Muscle of arm (tissue), 12 donors: ENCODE data around the gene FOSL2. TPM values are rescaled to one million over a fixed set of nuclear protein-coding genes. Genes with fewer than 3 reads are reported as not detected.

Experiments used
- DNase-seq: peaks from one replicate; pipeline ENCODE4 v3.0.0-alpha.2; 2013
- polyA plus RNA-seq, 12 donors: library from polyadenylated mRNA; unstranded; fragments of 120-200 nt; gene quantifications; one replicate each; pipeline ENCODE4 v1.2.1, GENCODE V29; 2013; ENCODE audit not compliant: insufficient read length in 12 of 12

FOSL2 gene
- polyA plus RNA-seq, 12 donors = 9.8 to 65.4 (median 16.5) TPM; not detected in 1

DNA sequence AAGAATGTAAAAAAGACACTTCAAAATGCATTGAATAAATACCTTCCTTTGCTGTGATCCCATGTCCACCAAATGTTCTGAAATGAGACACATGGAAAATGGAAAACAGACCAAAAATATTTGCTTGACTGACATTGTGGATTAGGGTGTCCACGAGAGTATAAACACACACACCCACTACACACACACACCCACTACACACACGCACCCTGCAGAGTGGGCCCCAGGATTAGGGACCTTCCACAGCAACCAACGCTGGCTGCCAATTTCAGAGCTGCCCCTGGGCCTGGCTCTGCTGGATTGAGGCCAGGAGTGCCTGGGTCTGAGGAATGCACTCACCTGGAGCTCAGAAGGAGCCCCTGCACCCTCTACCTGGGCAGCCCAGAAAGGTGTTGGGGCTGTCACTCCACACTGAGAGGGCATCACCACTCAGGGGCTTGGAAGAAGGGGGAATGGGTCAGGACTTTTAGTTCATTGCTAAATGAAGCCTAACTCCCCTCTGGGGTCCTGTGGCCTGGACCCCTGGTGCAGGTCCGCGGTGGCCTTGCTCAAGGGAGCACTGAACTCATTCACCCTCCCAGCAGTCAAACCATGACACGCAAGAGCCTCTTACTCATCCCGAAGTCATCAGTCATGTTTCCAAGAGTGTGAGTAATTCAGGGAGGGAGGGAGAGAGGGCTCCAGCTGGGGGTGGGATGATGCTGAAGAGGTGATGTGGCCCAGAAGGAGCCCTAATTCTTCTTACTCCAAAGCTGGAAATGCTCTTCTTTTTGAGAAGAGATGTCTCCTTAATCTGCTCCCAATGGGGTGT, 53.0 kb downstream of the FOSL2 start:
- no peak for DNase-seq

DNA sequence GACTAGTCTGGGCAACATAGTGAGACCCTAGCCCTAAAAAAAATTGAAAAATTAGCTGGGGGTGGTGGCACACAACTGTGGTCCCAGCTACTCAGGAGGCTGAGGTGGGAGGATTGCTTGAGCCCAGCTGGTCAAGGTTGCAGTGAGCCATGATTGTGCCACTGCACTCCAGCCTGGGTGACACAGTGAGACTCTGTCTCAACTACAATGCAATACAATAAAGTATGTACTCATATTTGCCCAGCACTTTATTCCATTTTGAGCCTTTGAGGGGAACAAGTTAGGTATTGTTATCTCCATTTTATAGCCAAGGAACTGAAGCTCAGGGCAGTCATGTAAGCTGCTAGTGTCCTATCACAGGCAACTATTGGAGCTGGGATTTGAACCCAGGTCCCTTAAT, 53.9 kb downstream of the FOSL2 start:
- DNase-seq = no peak

DNA sequence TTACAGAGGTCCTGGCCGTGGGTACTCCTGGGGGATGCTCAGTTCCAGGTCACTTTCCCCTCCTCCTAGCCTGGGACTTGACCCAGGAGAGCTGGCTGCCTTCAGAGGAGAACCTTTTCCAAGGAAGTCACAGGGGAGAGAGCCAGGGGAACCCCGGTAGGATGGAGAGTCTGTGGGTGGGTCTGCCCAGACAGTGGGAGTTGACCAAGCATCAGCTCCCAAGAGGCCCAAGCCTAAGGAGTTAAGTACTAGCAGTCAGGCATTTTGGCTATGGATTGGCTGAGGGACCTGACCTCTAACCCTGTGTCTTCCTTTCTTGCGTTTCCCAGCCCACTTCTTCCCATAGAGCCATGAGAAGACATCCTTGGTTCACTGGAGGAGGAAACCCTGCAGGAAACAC, 54.4 kb downstream of the FOSL2 start:
- no peak for DNase-seq

DNA sequence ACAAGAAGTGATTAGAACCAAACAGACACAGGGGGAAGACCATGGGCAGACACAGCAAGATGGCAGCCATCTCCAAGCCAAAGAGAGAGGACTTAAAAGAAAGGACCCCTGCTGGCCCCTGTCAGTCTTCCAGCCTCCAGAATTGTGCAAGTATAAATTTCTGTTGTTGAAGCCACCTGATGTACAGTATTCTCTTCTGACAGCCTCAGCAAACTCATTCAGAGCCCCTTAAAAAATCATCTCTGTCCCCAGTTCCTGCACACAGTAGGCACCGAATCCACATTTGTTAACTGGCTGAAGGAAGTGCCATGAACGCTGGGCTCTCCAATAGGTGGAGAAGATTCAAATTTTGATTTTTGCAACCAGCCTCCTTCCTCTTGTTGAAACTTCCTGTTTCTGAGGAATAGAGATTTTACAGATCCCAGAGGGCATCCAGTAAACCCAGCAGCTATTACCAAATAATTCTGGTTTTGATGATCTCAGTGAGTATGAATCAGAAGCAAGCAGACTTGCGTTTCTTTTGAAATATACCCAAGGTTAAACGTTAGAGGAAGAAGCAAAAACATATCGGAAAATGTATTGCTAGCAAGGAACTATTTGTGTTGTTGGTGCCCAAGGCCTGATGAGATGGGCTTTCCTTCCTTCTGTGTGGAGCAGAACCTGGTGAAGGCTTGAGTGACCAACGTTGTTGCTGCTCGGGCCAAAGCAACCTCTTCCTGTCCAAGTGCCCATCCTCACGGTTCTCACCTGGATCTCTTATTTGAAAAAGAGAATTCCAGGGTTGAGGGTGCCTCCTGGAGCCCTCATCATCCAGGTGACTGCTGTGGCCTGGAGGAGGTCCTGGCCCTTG, 55.5 kb downstream of the FOSL2 start:
- DNase-seq = no peak

DNA sequence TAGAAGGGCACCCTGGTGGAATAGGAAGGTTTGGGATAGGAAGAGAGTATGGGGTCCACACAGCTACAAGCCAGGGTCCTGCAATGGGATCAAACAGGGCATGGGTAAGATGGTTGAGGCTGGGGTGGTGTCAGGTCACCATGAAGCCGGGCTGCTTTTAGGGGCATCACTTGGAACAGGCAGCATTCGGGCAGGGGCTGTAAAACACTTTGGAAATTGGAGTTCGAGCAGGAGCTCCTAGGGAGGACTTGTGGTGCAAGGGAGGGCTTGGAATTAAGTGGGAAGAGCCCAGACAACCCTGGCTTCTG, 56.1 kb downstream of the FOSL2 start:
- DNase-seq = no peak

DNA sequence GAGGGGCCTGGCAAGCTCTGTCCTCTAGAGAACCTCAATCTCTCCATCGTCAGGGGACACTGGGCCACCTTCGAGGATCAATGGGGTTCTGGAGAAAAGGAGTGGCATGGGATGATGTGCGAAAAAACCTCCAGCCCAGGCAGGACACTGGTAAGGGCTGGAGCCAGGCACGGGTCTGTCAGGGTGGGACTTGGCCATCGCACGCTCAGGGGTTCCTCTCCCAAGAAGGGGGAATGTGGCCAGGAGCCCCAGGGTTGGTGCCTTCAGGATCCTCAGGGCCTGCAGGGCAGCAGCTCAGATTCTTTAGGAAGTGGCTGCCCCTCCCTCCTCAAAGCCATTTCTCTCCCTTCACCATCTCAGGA, 56.4 kb downstream of the FOSL2 start:
- DNase-seq = no peak

DNA sequence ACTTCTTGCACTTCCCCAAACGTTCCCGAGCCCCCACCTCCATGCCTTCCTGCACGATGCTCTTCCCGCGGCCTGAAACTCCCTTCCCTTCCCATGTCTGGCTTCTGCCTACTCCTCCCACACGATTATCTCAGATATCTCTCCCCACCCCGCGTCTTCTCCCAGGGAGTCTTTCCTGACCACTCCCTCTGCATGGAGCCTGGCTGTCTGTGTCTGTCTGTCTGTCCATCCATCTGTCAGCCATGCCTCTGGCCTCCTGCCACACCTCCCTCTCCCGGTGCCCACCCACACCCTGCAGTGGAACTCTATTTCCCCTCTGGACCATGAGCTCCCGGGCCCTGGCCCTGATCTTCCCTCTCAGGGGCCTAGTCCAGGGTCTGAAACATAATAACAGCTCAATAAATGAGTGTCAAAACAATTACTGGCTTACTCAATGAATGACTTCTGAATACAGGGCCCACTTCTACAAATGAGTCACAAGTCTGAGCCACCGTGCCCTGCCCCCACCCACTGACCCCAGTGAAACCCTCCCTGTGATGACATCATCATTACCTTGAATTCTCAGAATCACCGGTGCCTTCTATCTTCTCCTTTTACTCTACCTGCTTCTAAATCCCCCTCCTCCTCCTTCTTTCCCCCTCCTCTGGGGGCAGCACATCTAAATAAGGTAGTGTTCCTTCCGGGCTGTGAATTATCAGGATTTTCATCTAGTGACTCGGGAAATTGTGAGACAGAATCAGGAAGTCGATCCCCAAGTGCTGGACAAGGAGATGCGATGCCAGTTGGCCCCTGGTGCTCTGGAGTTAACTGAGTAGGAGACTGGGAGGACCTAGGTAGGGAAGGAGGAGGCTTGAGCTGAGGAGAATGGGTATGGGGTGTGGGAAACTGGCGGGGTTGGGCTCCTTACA, 57.1 kb downstream of the FOSL2 start:
- no peak for DNase-seq

DNA sequence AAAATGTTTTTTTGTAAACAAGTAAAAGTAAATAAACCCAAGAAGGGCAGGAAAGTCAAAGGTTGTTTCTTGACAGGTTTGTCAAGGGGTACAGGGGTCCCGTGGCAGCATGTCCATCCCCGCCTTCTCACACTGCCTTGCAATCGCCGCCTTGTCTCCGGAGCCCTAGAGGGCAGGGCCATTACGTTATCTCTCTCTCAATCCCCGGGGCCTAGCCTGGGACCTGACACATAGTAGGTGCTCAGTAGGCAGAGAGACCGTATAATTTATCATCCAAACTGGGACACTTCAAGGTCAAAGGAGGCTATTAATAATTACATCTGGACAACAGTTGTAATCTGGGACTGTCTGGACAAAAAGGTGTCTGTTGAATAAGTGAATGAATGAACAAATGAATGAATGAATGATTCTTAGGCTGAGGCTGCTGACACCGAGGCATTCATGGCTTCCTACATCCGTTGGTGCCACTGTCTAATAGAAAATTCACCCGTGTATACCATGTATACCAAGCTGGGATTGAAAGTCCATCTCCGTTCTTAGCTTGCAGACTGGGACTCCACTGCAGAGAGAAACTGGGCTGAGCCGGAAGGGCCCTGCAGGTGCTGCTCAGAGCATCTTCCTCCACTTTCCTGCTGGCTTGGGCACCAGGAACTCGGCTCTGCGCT, 58.4 kb downstream of the FOSL2 start:
- no peak for DNase-seq

DNA sequence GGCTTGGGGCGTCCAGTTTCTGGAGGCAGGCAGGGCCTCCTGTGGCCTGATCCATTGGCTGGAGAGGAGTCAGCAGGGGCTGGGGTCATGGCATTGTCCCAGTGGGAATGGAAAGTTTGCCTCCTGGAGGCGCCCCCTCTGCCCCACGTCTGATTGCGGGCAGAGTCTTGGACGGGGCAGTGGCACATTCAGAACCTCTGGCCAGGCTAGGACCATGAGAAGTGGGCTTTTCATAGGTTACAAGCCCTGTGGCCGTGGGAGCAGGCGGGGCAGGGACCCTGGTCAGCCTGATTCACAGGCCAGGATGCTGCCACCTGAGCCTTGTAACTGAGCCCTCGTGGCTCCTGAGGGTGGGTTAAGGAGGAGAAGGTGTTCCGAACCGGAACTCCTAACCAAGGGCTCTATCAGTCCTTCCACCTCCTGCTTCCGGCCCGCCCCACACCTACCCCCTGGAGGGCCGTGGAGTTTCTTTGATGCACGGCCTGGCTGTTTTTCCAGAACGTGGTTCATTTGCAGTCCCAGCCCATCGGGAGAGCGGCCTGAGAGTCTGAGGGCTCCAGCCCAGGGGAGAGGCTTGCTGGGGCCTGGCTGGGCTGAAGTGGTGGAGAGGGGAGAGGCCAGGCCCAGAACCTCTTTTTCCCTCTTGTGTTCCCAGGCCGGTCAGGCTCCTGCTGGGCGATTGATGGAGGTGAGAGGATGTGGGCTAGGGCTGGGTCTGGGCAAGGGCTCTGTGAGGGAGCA, 59.3 kb downstream of the FOSL2 start:
- DNase-seq = no peak

DNA sequence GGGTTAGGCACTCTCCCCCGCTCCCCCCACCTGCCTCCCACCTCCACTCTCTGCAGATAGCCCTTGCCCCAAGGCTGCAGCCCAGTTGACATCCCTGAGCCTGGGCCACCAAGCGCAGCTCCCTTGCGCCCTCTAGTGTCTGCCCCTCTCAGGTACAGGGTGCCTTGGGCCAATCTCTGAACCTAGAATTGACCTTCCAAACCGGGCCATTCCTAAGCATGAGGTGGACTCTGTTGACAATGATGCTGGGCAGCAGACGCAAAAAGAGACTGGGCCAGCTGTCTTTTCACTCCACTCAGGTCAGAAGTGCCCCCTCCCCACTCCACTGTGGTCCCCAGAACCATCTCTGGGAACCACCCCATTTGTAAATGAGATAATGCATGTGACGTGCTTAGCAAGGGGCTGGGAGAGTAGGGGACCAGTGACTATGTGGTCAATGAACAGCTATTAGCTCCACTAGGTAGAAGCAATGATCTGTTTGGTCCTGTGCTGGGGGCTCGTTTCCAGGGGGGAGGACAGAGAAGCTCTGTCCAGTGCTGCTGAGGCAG, 60.0 kb downstream of the FOSL2 start:
- peak; percentile 29 for DNase-seq

DNA sequence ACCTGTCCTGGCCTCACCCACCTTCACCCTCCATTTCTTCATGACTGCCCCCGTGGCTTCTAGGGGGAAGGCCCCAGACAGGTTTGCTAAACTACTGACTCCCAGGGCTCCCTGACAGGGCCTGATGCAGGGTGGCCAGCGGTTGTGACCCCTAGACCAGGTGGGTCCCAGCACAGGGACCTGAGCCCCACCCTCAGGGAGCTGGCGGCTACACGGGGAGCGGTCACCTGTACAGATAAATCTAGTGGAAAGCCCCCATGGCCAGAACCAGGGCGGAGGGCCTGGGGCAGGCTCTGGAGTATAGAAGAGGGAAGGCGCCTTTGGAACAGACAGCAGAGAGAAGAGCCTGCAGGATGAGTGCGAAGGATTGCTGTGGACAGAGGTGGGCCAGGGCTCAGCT, 60.7 kb downstream of the FOSL2 start:
- no peak for DNase-seq

DNA sequence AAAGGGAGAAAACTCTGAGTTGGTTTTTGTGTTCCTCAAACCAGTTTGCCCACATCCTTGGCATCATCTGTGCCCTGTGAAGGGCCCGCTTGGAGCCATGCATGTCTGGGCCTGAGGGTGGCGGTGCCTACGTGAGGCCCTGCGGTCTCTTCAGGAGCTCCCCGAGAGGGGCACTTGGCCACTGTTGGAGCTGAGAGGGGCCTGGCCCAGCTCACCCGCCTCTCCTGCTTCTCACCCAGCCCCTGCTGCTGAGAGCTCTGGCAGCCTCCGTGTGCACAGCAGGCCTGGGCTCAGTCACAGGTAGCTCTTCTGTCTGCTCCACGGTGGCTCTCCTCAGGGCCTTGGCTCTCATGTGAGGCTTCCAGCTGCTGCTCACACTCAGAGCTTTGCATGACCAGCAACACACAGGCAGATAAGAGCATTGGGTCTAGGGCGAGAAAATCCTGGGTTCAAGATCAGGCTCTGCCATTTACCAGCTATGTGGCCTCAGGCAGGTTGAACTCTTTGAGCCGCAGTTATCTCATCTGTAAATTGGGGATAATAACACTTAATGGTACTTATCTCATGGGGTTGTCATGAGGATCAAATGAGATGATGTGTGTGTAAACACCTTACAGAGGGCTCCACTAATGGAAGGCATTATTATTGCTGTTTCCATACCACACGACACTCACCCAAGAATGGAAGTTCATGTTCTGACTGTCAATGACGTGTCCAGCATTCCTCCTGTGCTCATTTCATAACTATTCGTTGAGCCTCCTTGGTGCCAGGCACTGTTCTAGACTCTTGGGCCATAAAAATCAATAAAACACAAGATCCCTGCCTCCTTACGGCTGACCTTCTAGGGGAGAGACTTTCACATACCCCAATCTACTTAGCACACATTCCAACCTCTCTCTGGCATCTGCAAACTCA, 61.6 kb downstream of the FOSL2 start:
- no peak for DNase-seq

DNA sequence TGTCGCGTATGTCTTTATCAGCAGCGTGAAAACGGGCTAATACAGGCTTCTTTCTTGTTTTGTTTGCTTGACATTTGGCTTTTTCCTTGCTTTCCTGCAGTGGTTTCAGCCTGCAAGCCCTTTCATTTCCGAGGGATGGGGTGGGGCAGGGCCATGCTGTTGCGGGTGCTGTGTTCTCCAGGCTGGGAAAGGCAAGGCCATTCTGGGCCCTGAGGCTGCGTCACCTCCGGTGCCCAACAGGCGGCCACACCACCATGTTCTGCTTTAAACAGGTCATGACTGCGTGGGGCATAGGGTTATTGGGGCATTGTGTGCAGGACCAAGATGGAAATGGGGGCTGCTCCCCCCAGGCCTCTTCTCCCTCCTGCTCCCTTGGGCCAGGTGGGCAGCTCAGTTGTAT, 64.6 kb downstream of the FOSL2 start:
- DNase-seq = no peak

DNA sequence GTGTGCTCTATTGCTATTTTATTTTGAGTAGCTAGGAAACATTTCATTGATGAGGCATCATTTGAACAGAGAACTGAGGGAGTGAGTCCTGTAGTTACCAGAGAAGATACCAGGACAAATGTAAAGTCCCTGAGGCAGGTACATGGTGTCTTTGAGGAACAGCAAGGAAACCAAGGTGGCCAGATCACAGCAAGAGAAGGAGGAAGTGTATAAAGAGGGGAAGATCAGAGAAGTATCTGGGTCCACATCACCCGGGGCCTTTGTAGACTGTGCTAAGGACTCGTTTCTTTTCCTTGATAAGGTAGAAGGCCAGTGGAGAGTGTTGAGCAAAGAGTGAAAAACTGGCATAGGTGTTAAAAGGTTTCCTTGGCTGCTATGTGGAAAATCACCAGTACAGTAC, 68.4 kb downstream of the FOSL2 start:
- DNase-seq = no peak

DNA sequence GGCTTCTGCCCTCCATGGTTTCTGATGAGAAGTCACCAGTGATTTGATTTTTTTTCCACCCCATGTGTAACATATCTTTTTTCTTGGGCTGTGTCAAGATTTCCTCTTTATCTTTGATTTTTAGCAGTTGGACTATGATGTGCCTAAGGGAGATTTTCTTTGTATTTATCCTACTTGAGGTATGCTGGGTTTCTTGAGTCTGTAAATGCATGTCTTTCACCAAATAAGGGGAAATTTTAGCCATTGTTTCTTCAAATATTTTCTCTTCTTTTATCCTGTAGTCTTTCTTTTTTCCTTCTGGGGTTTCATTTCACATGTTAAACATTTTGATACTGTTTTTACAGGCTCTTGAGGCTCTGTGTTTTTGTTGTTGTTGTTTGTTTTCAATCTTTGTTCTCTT, 69.5 kb downstream of the FOSL2 start:
- DNase-seq = no peak

DNA sequence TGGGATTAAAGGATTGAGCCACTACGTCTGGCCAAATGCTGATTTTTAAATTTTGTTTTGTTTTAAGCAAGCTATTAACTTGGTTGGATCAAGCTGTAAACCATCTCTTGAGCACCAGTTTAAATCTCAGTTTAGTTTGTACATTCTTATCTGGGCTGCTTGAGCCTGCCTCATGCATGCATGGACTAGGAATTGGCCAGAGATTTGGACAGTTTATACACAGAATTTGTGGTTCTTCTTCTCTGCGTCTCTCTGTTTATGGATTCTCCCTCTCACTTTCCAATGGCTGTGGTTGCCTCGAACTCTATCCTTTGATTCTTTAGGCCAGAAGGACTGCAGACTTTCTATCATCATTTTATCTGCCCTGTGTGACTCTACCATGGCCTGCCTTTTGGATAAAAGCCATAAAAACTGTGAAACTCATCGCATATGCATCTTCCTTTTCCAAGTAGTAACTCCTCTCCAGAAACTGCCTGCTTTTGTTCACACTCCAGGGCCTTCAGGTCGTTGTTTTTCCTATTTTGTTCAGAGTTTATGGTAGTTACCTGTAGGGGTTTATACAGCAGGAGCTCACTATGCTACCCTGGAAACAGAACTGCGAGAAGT, 70.7 kb downstream of the FOSL2 start:
- no peak for DNase-seq

DNA sequence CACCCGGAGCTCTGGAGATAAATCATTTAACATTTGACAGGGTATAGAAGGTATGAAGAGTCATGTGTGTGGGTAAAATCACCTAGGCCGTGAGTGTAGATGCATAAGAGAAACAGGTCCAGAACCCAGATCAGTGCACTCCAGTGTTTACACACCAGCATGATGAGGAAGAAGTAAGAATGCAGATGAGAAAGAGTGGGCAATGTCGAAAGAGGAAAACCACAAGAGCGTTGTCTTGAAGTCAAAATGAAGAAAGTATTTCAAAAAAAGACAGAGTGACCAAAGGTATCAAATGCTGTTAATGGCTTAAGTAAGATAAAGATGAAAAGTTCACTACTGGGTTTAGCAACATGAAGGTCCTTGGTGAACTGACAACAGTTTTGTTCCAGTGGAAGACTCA, 71.2 kb downstream of the FOSL2 start:
- DNase-seq = no peak

DNA sequence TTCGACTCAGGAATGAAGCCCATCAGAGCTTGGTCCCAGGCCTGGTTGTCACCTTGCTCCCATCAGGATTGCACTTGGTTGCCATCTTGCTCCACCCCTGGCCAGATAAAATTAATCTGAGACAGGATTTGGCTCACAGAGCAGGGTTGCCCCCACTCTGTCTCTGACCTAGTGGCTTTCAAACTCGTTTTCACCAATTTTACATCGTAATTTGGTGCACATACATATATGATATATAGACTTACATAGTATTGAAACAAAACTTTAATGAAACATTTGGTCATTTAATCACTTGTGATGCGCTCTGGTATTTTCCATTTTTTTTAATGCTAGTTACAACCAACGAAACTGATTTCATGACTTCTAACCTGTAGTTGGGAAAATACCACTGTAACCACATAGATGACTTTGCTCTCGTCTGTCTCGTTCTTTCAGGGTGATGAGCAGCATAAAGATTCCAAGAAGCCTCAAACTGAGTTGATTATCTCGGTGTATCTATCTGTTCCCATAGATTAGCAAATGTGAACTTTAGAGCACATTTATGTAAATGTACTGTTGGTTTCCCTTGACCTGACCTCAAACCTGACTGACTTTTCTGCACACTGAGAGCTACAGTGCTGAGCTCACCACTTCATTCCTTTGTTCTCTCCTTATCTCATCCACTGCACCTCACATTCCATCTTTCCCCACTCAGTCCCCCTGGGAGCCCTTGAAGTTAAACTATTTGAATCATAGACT, 72.7 kb downstream of the FOSL2 start:
- DNase-seq = no peak
